Mesenchymal stem cell (in vitro differentiated cells and primary cell): ENCODE measurements around the gene ZBTB39.

Source experiments
- DNase-seq: peaks from one replicate; pipeline ENCODE4 v3.0.0-alpha.2; 2013
- H2AFZ ChIP-seq: one replicate; pipeline ENCODE4 v1.6.1; 2013; ENCODE audit warnings: low read depth, mild to moderate bottlenecking, control low read depth, inconsistent platforms, low read length, moderate library complexity
- H2AK5ac ChIP-seq: 2 replicates; pipeline ENCODE4 v1.6.1; 2013; ENCODE audit warnings: low read length, moderate library complexity, mild to moderate bottlenecking, inconsistent platforms; ENCODE audit not compliant: severe bottlenecking
- H2BK120ac ChIP-seq: one replicate; pipeline ENCODE4 v1.6.1; 2013; ENCODE audit warnings: low read depth, mild to moderate bottlenecking, inconsistent platforms, low read length, moderate library complexity
- H2BK12ac ChIP-seq, 2 experiments: one replicate each; pipeline ENCODE4 v1.6.1; 2013; ENCODE audit warnings: inconsistent platforms in 2 of 2, low read length in 2 of 2, mild to moderate bottlenecking in 2 of 2, moderate library complexity in 2 of 2, control low read depth in 1 of 2
- H2BK15ac ChIP-seq: one replicate; pipeline ENCODE4 v1.6.1; 2013; ENCODE audit warnings: mild to moderate bottlenecking, low read depth, inconsistent platforms; ENCODE audit not compliant: poor library complexity, severe bottlenecking
- H2BK5ac ChIP-seq: 2 replicates; pipeline ENCODE4 v1.6.1; 2013; ENCODE audit warnings: low read depth, mild to moderate bottlenecking, low read length, control low read depth, inconsistent platforms; ENCODE audit not compliant: poor library complexity, severe bottlenecking
- H3K14ac ChIP-seq, 2 experiments: one replicate each; pipeline ENCODE4 v1.6.1; 2013; ENCODE audit warnings: inconsistent platforms in 2 of 2, low read length in 2 of 2, control low read depth in 1 of 2, mild to moderate bottlenecking in 1 of 2, moderate library complexity in 1 of 2
- H3K18ac ChIP-seq, 2 experiments: one replicate each; pipeline ENCODE4 v1.6.1; 2013; ENCODE audit warnings: inconsistent platforms in 2 of 2, low read length in 2 of 2, control low read depth in 1 of 2, low read depth in 1 of 2, mild to moderate bottlenecking in 1 of 2
- H3K23ac ChIP-seq, 2 experiments: one replicate each; pipeline ENCODE4 v1.6.1; 2013; ENCODE audit warnings: inconsistent platforms in 2 of 2, low read length in 2 of 2, mild to moderate bottlenecking in 2 of 2, moderate library complexity in 2 of 2, control low read depth in 1 of 2
- H3K27ac ChIP-seq: 2 replicates; pipeline ENCODE4 v1.5.1; 2013; ENCODE audit warnings: mild to moderate bottlenecking, moderate library complexity, low read length, control low read depth, inconsistent platforms; ENCODE audit not compliant: poor library complexity, severe bottlenecking
- H3K27me3 ChIP-seq, 2 experiments: 2 replicates each; pipeline versions ENCODE4 v1.6.1 to v1.7.0; 2013; ENCODE audit warnings: low read length in 2 of 2, mild to moderate bottlenecking in 2 of 2, moderate library complexity in 2 of 2, control low read depth in 1 of 2, inconsistent platforms in 1 of 2; ENCODE audit not compliant: control insufficient read depth in 1 of 2, insufficient read depth in 1 of 2
- H3K36me3 ChIP-seq, 2 experiments: 2 replicates each; pipeline versions ENCODE4 v1.6.1 to v1.7.0; 2013; ENCODE audit warnings: low read length in 2 of 2, control low read depth in 1 of 2, inconsistent platforms in 1 of 2, low read depth in 1 of 2, mild to moderate bottlenecking in 1 of 2; ENCODE audit not compliant: insufficient read depth in 2 of 2, control insufficient read depth in 1 of 2
- H3K4ac ChIP-seq, 2 experiments: one replicate each; pipeline ENCODE4 v1.6.1; 2013; ENCODE audit warnings: inconsistent platforms in 2 of 2, low read length in 2 of 2, mild to moderate bottlenecking in 2 of 2, moderate library complexity in 2 of 2, control low read depth in 1 of 2, low read depth in 1 of 2
- H3K4me1 ChIP-seq: 2 replicates; pipeline ENCODE4 v1.6.1; 2013; ENCODE audit warnings: low read depth, low read length, control low read depth; ENCODE audit not compliant: control insufficient read depth, insufficient read depth
- H3K4me2 ChIP-seq: 2 replicates; pipeline ENCODE4 v1.6.1; 2013; ENCODE audit warnings: low read length, mild to moderate bottlenecking, inconsistent platforms; ENCODE audit not compliant: poor library complexity, severe bottlenecking
- H3K4me3 ChIP-seq, 2 experiments: 2 replicates each; pipeline versions ENCODE4 v1.5.1 to v1.7.0; 2013; ENCODE audit warnings: low read length in 2 of 2, mild to moderate bottlenecking in 2 of 2, control low read depth in 1 of 2, low read depth in 1 of 2; ENCODE audit not compliant: insufficient read depth in 1 of 2
- H3K79me1 ChIP-seq: replicated peaks from 2 replicates; pipeline ENCODE4 v1.6.1; 2013; ENCODE audit warnings: mild to moderate bottlenecking, control low read depth, low read length, inconsistent platforms; ENCODE audit not compliant: poor library complexity, severe bottlenecking
- H3K9ac ChIP-seq: 2 replicates; pipeline ENCODE4 v1.7.0; 2013; ENCODE audit warnings: mild to moderate bottlenecking, low read length, moderate library complexity
- H3K9me3 ChIP-seq: 2 replicates; pipeline ENCODE4 v1.7.0; 2013; ENCODE audit warnings: mild to moderate bottlenecking, low read length; ENCODE audit not compliant: control insufficient read depth
- H4K8ac ChIP-seq: one replicate; pipeline ENCODE4 v1.6.1; 2013; ENCODE audit warnings: inconsistent platforms, mild to moderate bottlenecking, low read length, moderate library complexity
- H4K91ac ChIP-seq: one replicate; pipeline ENCODE4 v1.6.1; 2013; ENCODE audit warnings: mild to moderate bottlenecking, low read length, inconsistent platforms
- WGBS: methylation state at CpG from one replicate; pipeline ENCODE4 v1.1.7; 2013; ENCODE audit warnings: mixed read lengths; 5-methylcytosine and 5-hydroxymethylcytosine counted together

ZBTB39 gene

GRCh38 chr12:56991319-56992246 is 14.8 kb downstream of the ZBTB39 start:
- peaks cover 0 to 14% of the 10 kb centered on the region in 2 experiments for H3K36me3 ChIP-seq
- H3K4me1 ChIP-seq: no peaks in the 10 kb centered on the region
- H4K91ac ChIP-seq: no peak overlapping the region
- H2BK120ac ChIP-seq: no peak overlapping the region
- no peak overlapping the region for H2AFZ ChIP-seq
- H4K8ac ChIP-seq: no peak overlapping the region
- H3K9me3 ChIP-seq: no peaks in the 10 kb centered on the region
- H2BK15ac ChIP-seq: no peak overlapping the region
- peaks cover 3% of the 10 kb centered on the region for H3K79me1 ChIP-seq
- H3K4me3 ChIP-seq: no peak overlapping the region
- 90% methylated on average over 7 of the region's 8 CpGs for WGBS
- H3K9ac ChIP-seq: no peak overlapping the region
- H3K4me2 ChIP-seq: no peak overlapping the region
- H3K23ac ChIP-seq: no peak overlapping the region
- H3K27me3 ChIP-seq: peaks cover 9 to 25% of the 10 kb centered on the region in 2 experiments
- no peak overlapping the region for H3K27ac ChIP-seq
- no peak overlapping the region for H2BK12ac ChIP-seq
- DNase-seq: no peak
- H3K14ac ChIP-seq: no peak overlapping the region
- no peak overlapping the region for H2BK5ac ChIP-seq
- H3K18ac ChIP-seq: peak overlapping the region in 1 of 2 experiments; percentile 37
- no peak overlapping the region for H3K4ac ChIP-seq
- no peak overlapping the region for H2AK5ac ChIP-seq

- Histone ChIP-seq H3K27ac (no peak overlapping the region), H3K23ac (no peak overlapping the region), H3K9me3 (no peaks in the 10 kb centered on the region), H3K79me1 (no peaks in the 10 kb centered on the region), H4K91ac (no peak overlapping the region), H3K4me2 (no peak overlapping the region), H2BK5ac (no peak overlapping the region), H3K36me3 (peaks cover 0 to 9% of the 10 kb centered on the region in 2 experiments), H2AFZ (no peak overlapping the region), H3K4ac (no peak overlapping the region), H3K27me3 (peaks cover 9 to 25% of the 10 kb centered on the region in 2 experiments), H2BK15ac (no peak overlapping the region), H2BK12ac (no peak overlapping the region), H3K4me3 (no peak overlapping the region), H3K9ac (no peak overlapping the region), H4K8ac (no peak overlapping the region), H2AK5ac (no peak overlapping the region), H2BK120ac (no peak overlapping the region), H3K18ac (peak overlapping the region in 1 of 2 experiments; percentile 46), H3K14ac (no peak overlapping the region), H3K4me1 (peaks cover under 1% of the 10 kb centered on the region)
- DNase-seq: no peak
- WGBS: 92% methylated on average over 7 of the region's 7 CpGs
Measured at GRCh38 chr12:56990648-56991318, 15.6 kb downstream of the ZBTB39 start.

DNA sequence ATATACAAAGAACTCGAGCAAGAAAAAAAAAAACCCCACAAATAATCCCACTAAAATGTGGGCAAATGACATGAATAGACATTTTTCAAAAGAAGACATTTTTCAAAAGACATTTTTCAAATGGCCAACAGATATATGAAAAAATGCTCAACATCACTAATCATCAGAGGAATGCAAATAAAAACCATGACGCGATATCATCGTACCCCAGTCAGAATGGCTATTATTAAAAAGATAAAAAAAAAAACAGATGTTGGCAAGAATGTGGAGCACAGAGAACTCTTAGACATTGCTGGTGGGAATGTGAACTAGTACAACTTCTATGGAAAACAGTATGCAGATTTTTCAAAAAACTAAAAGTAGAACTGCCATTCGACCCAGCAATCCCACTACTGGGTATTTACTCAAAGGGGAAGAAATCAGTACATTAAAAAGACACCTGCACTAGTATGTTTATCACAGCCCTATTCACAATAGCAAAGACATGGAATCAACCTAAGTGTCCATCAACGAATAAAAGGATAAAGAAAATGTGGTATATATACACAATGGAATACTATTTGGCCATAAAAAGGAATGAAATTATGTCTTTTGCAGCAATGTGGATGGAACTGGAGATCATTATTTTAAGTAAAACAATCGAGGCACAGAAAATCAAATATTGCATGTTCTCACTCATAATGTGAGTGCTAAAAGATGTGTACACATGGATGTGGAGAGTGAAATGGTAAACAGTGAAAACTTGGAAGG is 16.3 kb downstream of the ZBTB39 start:
- no peaks in the 10 kb centered on the region for H3K79me1 ChIP-seq
- no peak overlapping the region for H2BK120ac ChIP-seq
- no peak overlapping the region for H3K27ac ChIP-seq
- no peak overlapping the region for H2BK12ac ChIP-seq
- H3K23ac ChIP-seq: no peak overlapping the region
- no peak for DNase-seq
- no peak overlapping the region for H3K4me3 ChIP-seq
- no peaks in the 10 kb centered on the region for H3K9me3 ChIP-seq
- no peak overlapping the region for H4K8ac ChIP-seq
- H3K27me3 ChIP-seq: peaks cover 9 to 25% of the 10 kb centered on the region in 2 experiments
- H3K9ac ChIP-seq: no peak overlapping the region
- H3K4me2 ChIP-seq: no peak overlapping the region
- no peak overlapping the region for H2BK5ac ChIP-seq
- H3K18ac ChIP-seq: no peak overlapping the region
- no peak overlapping the region for H2AFZ ChIP-seq
- H4K91ac ChIP-seq: no peak overlapping the region
- H3K36me3 ChIP-seq: peaks cover 0 to 1% of the 10 kb centered on the region in 2 experiments
- H2AK5ac ChIP-seq: no peak overlapping the region
- no peak overlapping the region for H3K4ac ChIP-seq
- 89% methylated on average over 7 of the region's 7 CpGs for WGBS
- no peak overlapping the region for H2BK15ac ChIP-seq
- H3K4me1 ChIP-seq: peaks cover 2% of the 10 kb centered on the region
- no peak overlapping the region for H3K14ac ChIP-seq
